Neuronal stem cell (in vitro differentiated cells): ENCODE results near the gene KNOP1.

ENCODE experiments used
- DNase-seq: peaks from one replicate; pipeline ENCODE4 v3.0.0-alpha.2; 2013; ENCODE audit warnings: low spot score
- H2AFZ ChIP-seq: one replicate; pipeline ENCODE4 v1.6.1; 2013; ENCODE audit warnings: mild to moderate bottlenecking, low read length, inconsistent platforms
- H2AK5ac ChIP-seq: 2 replicates; pipeline ENCODE4 v1.6.1; 2013; ENCODE audit warnings: low read depth, mild to moderate bottlenecking, inconsistent platforms, low read length, moderate library complexity, mixed read lengths
- H2BK120ac ChIP-seq: 2 replicates; pipeline ENCODE4 v1.6.1; 2013; ENCODE audit warnings: low read depth, mild to moderate bottlenecking, inconsistent platforms, low read length, moderate library complexity, mixed read lengths
- H2BK12ac ChIP-seq: one replicate; pipeline ENCODE4 v1.6.1; 2013; ENCODE audit warnings: low read length, inconsistent platforms
- H2BK15ac ChIP-seq: 2 replicates; pipeline ENCODE4 v1.6.1; 2013; ENCODE audit warnings: mild to moderate bottlenecking, low read length, inconsistent platforms, mixed read lengths
- H2BK5ac ChIP-seq: one replicate; pipeline ENCODE4 v1.6.1; 2013; ENCODE audit warnings: inconsistent platforms, mild to moderate bottlenecking, low read length, moderate library complexity
- H3K14ac ChIP-seq: one replicate; pipeline ENCODE4 v1.6.1; 2013; ENCODE audit warnings: low read length, inconsistent platforms
- H3K18ac ChIP-seq: 2 replicates; pipeline ENCODE4 v1.6.1; 2013; ENCODE audit warnings: low read length, inconsistent platforms
- H3K23ac ChIP-seq: 2 replicates; pipeline ENCODE4 v1.6.1; 2013; ENCODE audit warnings: low read depth, mild to moderate bottlenecking, mixed read lengths, low read length, inconsistent platforms; ENCODE audit not compliant: poor library complexity
- H3K27ac ChIP-seq: replicated peaks from 3 replicates; pipeline ENCODE4 v1.5.1; 2013; ENCODE audit warnings: low read length, inconsistent platforms
- H3K27me3 ChIP-seq, 3 experiments: 2 replicates each; pipeline ENCODE4 v1.6.1; 2013; ENCODE audit warnings: low read length in 3 of 3, mild to moderate bottlenecking in 2 of 3, inconsistent platforms in 1 of 3, low read depth in 1 of 3, mixed read lengths in 1 of 3, moderate library complexity in 1 of 3; ENCODE audit not compliant: control insufficient read depth in 3 of 3, insufficient read depth in 3 of 3
- H3K36me3 ChIP-seq, 2 donors: replicated peaks in 1 of 2; 2 replicates each; pipeline ENCODE4 v1.6.1; 2013; ENCODE audit warnings: low read length in 2 of 2; ENCODE audit not compliant: control insufficient read depth in 2 of 2, insufficient read depth in 2 of 2
- H3K4ac ChIP-seq: 2 replicates; pipeline ENCODE4 v1.6.1; 2013; ENCODE audit warnings: inconsistent platforms, mild to moderate bottlenecking, low read length, moderate library complexity
- H3K4me1 ChIP-seq, 2 donors: 1 replicate in 1 of 2; 2 replicates in 1 of 2; pipeline ENCODE4 v1.6.1; 2013; ENCODE audit warnings: low read length in 2 of 2, low read depth in 1 of 2; ENCODE audit not compliant: control insufficient read depth in 2 of 2, insufficient read depth in 1 of 2
- H3K4me2 ChIP-seq: one replicate; pipeline ENCODE4 v1.6.1; 2013; ENCODE audit warnings: mild to moderate bottlenecking, low read length, inconsistent platforms; ENCODE audit not compliant: insufficient read depth, poor library complexity, severe bottlenecking
- H3K4me3 ChIP-seq, 2 donors: 2 replicates each; pipeline ENCODE4 v1.5.1; 2013; ENCODE audit warnings: low read length in 2 of 2, mild to moderate bottlenecking in 2 of 2, inconsistent platforms in 1 of 2, moderate library complexity in 1 of 2
- H3K79me1 ChIP-seq: one replicate; pipeline ENCODE4 v1.6.1; 2013; ENCODE audit warnings: low read depth, mild to moderate bottlenecking, inconsistent platforms, low read length, moderate library complexity
- H3K9ac ChIP-seq: one replicate; pipeline ENCODE4 v1.6.1; 2013; ENCODE audit warnings: mild to moderate bottlenecking, low read depth, low read length, inconsistent platforms; ENCODE audit not compliant: poor library complexity
- H3K9me3 ChIP-seq, 2 donors: replicated peaks in 1 of 2; 2 replicates each; pipeline versions ENCODE3 to v1.6.1; 2013; ENCODE audit warnings: low read length in 2 of 2, mild to moderate bottlenecking in 2 of 2, inconsistent platforms in 1 of 2, low read depth in 1 of 2, mixed read lengths in 1 of 2, moderate library complexity in 1 of 2; ENCODE audit not compliant: control insufficient read depth in 2 of 2, insufficient read depth in 1 of 2
- H4K8ac ChIP-seq: one replicate; pipeline ENCODE4 v1.6.1; 2013; ENCODE audit warnings: low read depth, mild to moderate bottlenecking, inconsistent platforms, low read length, moderate library complexity
- H4K91ac ChIP-seq: one replicate; pipeline ENCODE4 v1.6.1; 2013; ENCODE audit warnings: low read length, low read depth, mild to moderate bottlenecking, inconsistent platforms; ENCODE audit not compliant: poor library complexity
- WGBS, 2 donors: extraction: QIAGEN DNeasy Blood & Tissue Kit; methylation state at CpG; one replicate each; pipeline ENCODE4 v1.1.7; 2013; ENCODE audit warnings: missing lambda C conversion rate in 2 of 2, mixed read lengths in 1 of 2; ENCODE audit not compliant: insufficient read length in 2 of 2, insufficient replicate concordance in 1 of 2; ENCODE audit errors: extremely low coverage in 2 of 2; 5-methylcytosine and 5-hydroxymethylcytosine counted together

Gene KNOP1

DNA sequence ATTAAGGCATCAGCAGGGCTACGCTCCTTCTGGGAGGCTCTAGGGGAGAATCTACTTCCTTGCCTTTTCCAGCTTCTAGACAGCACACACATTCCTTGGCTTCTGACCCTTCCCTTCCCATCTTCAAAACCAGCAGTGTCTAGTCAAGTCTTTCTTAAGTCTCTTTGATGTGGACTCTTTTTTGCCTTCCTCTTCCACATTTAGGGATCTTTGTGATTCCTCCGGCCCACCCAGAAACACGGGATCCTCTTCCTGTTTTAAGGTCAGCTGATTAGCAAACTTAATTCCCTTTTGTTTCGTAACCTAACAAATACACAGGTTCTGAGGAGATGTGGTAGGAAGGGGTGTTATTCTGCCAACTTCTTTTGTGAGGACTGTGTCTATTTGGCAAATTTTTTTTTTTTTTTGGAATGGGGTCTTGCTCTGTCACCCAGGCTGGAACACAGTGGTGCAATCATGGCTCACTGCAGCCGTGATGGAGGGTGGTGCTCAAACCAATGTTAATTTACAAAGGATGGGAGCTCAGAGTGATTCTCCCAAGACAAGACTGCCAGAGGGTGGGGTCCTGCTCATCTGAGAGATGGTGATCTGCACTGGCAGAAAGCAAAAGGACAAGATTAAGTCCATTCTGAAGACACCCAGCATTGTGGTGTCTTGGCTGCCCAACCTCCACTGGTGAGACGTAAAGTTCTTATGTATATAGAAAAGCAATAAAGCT is 14.7 kb downstream of the KNOP1 start:
- Histone ChIP-seq H3K27me3 (no peaks in the 10 kb centered on the region), H3K23ac (no peak overlapping the region), H2BK120ac (no peak overlapping the region), H3K4ac (no peak overlapping the region), H3K4me1 (peaks cover 0 to 5% of the 10 kb centered on the region in 2 donors), H3K9me3 (peaks cover 0 to 4% of the 10 kb centered on the region in 2 donors), H3K14ac (no peak overlapping the region), H2BK12ac (no peak overlapping the region), H4K91ac (no peak overlapping the region), H3K27ac (no peak overlapping the region), H3K9ac (no peak overlapping the region), H3K18ac (no peak overlapping the region), H2AK5ac (no peak overlapping the region), H3K36me3 (peaks cover 53 to 99% of the 10 kb centered on the region in 2 donors), H3K4me2 (no peak overlapping the region), H2BK15ac (no peak overlapping the region), H3K79me1 (peaks cover 17% of the 10 kb centered on the region), H3K4me3 (no peak overlapping the region), H4K8ac (no peak overlapping the region), H2BK5ac (no peak overlapping the region), H2AFZ (no peak overlapping the region)
- WGBS, 2 donors: no CpG with 5 or more reads among the region's 6 CpGs
- DNase-seq: no peak

DNA sequence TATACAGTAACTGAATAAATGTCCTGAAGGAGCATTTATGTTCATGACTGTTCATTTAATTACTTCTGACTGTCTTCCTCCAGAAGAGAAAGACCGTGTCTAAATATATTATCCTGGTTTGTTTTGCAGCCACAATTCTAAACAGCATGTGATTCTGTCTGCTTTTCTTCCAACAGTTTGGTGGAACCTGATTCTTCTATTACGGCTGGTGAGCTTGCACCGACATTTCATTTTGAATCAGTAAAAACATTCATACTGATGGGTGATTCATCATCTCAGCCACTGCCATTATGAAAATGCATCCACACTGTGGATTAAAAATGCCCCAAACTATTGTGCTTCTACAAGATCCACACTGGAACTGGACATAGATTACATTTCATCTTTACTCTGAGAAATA is 16.9 kb downstream of the KNOP1 start:
- H3K27ac ChIP-seq: no peak overlapping the region
- no peak overlapping the region for H2BK12ac ChIP-seq
- H2AK5ac ChIP-seq: no peak overlapping the region
- H3K4ac ChIP-seq: no peak overlapping the region
- no peak overlapping the region for H3K4me2 ChIP-seq
- no peak overlapping the region for H2BK120ac ChIP-seq
- H3K36me3 ChIP-seq: peaks cover 53 to 97% of the 10 kb centered on the region in 2 donors
- H3K27me3 ChIP-seq: no peaks in the 10 kb centered on the region
- no peak overlapping the region for H4K8ac ChIP-seq
- no peak overlapping the region for H3K18ac ChIP-seq
- peaks cover 9% of the 10 kb centered on the region for H3K79me1 ChIP-seq
- H3K23ac ChIP-seq: no peak overlapping the region
- no peak overlapping the region for H4K91ac ChIP-seq
- H3K4me1 ChIP-seq: no peaks in the 10 kb centered on the region
- no peak overlapping the region for H2BK5ac ChIP-seq
- no peak overlapping the region for H3K4me3 ChIP-seq
- H2AFZ ChIP-seq: no peak overlapping the region
- no peak overlapping the region for H3K9ac ChIP-seq
- no peak for DNase-seq
- no CpG with 5 or more reads among the region's 3 CpGs for WGBS, 2 donors
- no peak overlapping the region for H2BK15ac ChIP-seq
- H3K14ac ChIP-seq: no peak overlapping the region
- H3K9me3 ChIP-seq: peaks cover 0 to 7% of the 10 kb centered on the region in 2 donors

DNA sequence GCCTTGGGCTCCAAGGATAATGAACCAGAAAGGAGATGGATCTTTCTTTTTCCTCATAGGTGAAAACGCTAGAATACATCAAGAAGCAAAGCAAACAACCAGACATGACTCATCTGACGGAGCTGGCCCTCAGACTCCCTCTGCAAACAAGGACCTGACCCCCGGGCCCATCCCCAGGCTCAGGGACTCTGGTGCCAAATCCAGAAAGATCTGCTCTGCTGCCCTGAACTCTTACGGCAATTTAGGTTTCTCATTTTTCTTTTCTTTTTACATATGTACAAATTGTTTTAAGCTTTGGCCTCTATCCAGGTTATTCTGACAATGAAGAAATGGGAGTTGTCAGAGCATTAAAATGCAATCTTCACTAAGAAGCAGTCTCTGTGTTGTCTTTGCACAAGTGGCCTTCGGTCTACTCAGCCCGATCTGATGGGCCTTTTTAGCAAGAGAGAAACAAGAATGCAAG is 17.7 kb downstream of the KNOP1 start:
- Histone ChIP-seq H2BK120ac (no peak overlapping the region), H3K4me2 (no peak overlapping the region), H3K4me3 (no peak overlapping the region), H2AK5ac (no peak overlapping the region), H3K23ac (no peak overlapping the region), H3K9ac (no peak overlapping the region), H3K14ac (no peak overlapping the region), H2BK12ac (no peak overlapping the region), H3K4ac (no peak overlapping the region), H3K27me3 (no peaks in the 10 kb centered on the region), H3K79me1 (peaks cover 9% of the 10 kb centered on the region), H3K36me3 (peaks cover 45 to 91% of the 10 kb centered on the region in 2 donors), H4K91ac (no peak overlapping the region), H2AFZ (no peak overlapping the region), H3K18ac (no peak overlapping the region), H2BK5ac (no peak overlapping the region), H3K27ac (no peak overlapping the region), H2BK15ac (no peak overlapping the region), H3K9me3 (peaks cover 0 to 7% of the 10 kb centered on the region in 2 donors), H4K8ac (no peak overlapping the region), H3K4me1 (no peaks in the 10 kb centered on the region)
- DNase-seq: no peak
- WGBS, 2 donors: no CpG with 5 or more reads among the region's 6 CpGs

DNA sequence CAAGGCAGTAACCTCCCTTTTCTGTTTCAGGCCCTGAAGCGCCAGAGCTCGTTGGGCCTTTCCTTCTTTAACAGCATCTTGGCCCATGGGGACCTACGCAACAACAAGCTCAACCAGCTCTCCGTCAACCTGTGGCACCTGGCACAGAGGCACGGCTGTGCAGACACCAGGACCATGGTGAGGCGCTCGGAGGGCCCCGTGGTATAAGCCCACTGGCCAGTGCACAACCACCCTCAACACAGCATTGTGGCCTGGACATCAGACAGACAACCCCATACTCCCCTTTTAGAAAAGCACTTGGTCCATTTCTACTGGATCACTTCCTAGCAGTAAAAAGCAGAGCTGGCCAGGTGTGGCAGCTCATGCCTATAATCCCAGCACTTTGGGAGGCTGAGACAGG is 18.6 kb downstream of the KNOP1 start:
- H3K36me3 ChIP-seq: peaks cover 36 to 89% of the 10 kb centered on the region in 2 donors
- no peak overlapping the region for H2BK5ac ChIP-seq
- no peaks in the 10 kb centered on the region for H3K27me3 ChIP-seq
- no peak overlapping the region for H3K4me3 ChIP-seq
- H3K23ac ChIP-seq: peak overlapping the region; percentile 32
- DNase-seq: no peak
- no peak overlapping the region for H3K14ac ChIP-seq
- H3K27ac ChIP-seq: no peak overlapping the region
- H3K9me3 ChIP-seq: peaks cover 0 to 4% of the 10 kb centered on the region in 2 donors
- no peak overlapping the region for H3K4ac ChIP-seq
- no peak overlapping the region for H2BK12ac ChIP-seq
- no peak overlapping the region for H2BK120ac ChIP-seq
- H3K4me2 ChIP-seq: no peak overlapping the region
- peak overlapping the region; percentile 31 for H3K9ac ChIP-seq
- peak overlapping the region; percentile 23 for H4K8ac ChIP-seq
- no peaks in the 10 kb centered on the region for H3K4me1 ChIP-seq
- no peak overlapping the region for H3K18ac ChIP-seq
- H2AK5ac ChIP-seq: no peak overlapping the region
- H2BK15ac ChIP-seq: no peak overlapping the region
- no CpG with 5 or more reads among the region's 8 CpGs for WGBS, 2 donors
- no peak overlapping the region for H2AFZ ChIP-seq
- no peak overlapping the region for H4K91ac ChIP-seq
- peaks cover 7% of the 10 kb centered on the region for H3K79me1 ChIP-seq
